T-cell (primary cell): ENCODE data around the gene PIK3R1. TPM values are rescaled to one million over a fixed set of nuclear protein-coding genes. Genes with fewer than 3 reads are reported as not detected.
"Not testable (repeated sequence)": the region's sequence is repeated elsewhere in the genome, so short reads cannot be mapped to it uniquely, and the experiment has no call there.

Source experiments
- ATAC-seq, 4 experiments: fragments of 200-7000 bp in 3 of 4; fragments of 150-1000 bp in 1 of 4; cut with Tn5 transposase; replicated peaks in 1 of 4; 1 replicate in 3 of 4; 2 replicates in 1 of 4; pipeline ENCODE4 v1.10.0; 2021; ENCODE audit warnings: moderate library complexity in 3 of 4, mild to moderate bottlenecking in 2 of 4, moderate number of reproducible peaks in 1 of 4
- CTCF ChIA-PET, 2 donors: fragments of 300-600 bp; sonication (Branson Sonifier 250); formaldehyde crosslinking; loops; one replicate each; lab custom pipeline; 2022; ENCODE audit warnings: antibody characterized with exemption in 2 of 2; lab: Charles Lee
- POLR2A ChIA-PET, 2 donors: fragments of 300-600 bp; sonication (Branson Sonifier 250); formaldehyde crosslinking; loops; one replicate each; lab custom pipeline; 2022; ENCODE audit warnings: antibody characterized with exemption in 2 of 2; lab: Charles Lee
- DNase-seq, 35 experiments: peaks; one replicate each; pipeline versions ENCODE4 v3.0.0 to v3.0.0-alpha.2; 2013 to 2023
- H3K27ac ChIP-seq: one replicate; pipeline ENCODE4 v1.5.1; 2013; ENCODE audit warnings: low read length
- H3K27me3 ChIP-seq, 2 experiments: replicated peaks in 1 of 2; 1 replicate in 1 of 2; 2 replicates in 1 of 2; pipeline versions ENCODE4 v1.6.1 to v1.7.0; 2013; ENCODE audit warnings: low read length in 1 of 2, mixed read lengths in 1 of 2; ENCODE audit not compliant: control insufficient read depth in 2 of 2, insufficient read depth in 2 of 2; ENCODE audit errors: extremely low read depth in 1 of 2
- H3K36me3 ChIP-seq, 2 donors: 1 replicate in 1 of 2; 2 replicates in 1 of 2; pipeline versions ENCODE4 v1.6.1 to v1.7.0; 2013; ENCODE audit warnings: low read length in 1 of 2; ENCODE audit not compliant: control insufficient read depth in 2 of 2, insufficient read depth in 1 of 2; ENCODE audit errors: extremely low read depth in 1 of 2
- H3K4me1 ChIP-seq, 2 experiments: 1 replicate in 1 of 2; 2 replicates in 1 of 2; pipeline versions ENCODE4 v1.6.1 to v1.7.0; 2013; ENCODE audit warnings: low read length in 2 of 2, mixed read lengths in 1 of 2; ENCODE audit not compliant: insufficient read depth in 2 of 2, control insufficient read depth in 1 of 2; ENCODE audit errors: extremely low read depth in 1 of 2
- H3K4me3 ChIP-seq, 2 donors: 1 replicate in 1 of 2; 2 replicates in 1 of 2; pipeline versions ENCODE4 v1.5.1 to v1.7.0; 2013; ENCODE audit warnings: mild to moderate bottlenecking in 2 of 2, low read length in 1 of 2, moderate library complexity in 1 of 2; ENCODE audit not compliant: control insufficient read depth in 1 of 2; ENCODE audit errors: extremely low read depth in 1 of 2
- H3K9me3 ChIP-seq: 2 replicates; pipeline ENCODE4 v1.7.0; 2013
- H3K27ac Mint-ChIP-seq, 2 donors: one replicate each; pipeline ENCODE4 v1.8.0; 2020 to 2021; ENCODE audit warnings: mild to moderate bottlenecking in 2 of 2, mixed read lengths in 2 of 2
- H3K27me3 Mint-ChIP-seq, 2 donors: one replicate each; pipeline ENCODE4 v1.8.0; 2021 to 2022; ENCODE audit warnings: mixed read lengths in 2 of 2
- H3K36me3 Mint-ChIP-seq: one replicate; pipeline ENCODE4 v1.8.0; 2021; ENCODE audit warnings: mixed read lengths
- H3K4me1 Mint-ChIP-seq, 3 donors: one replicate each; pipeline ENCODE4 v1.8.0; 2020 to 2022; ENCODE audit warnings: mixed read lengths in 3 of 3, mild to moderate bottlenecking in 1 of 3
- H3K4me3 Mint-ChIP-seq, 3 donors: one replicate each; pipeline ENCODE4 v1.8.0; 2020 to 2022; ENCODE audit warnings: mild to moderate bottlenecking in 3 of 3, mixed read lengths in 3 of 3, moderate library complexity in 3 of 3
- H3K9me3 Mint-ChIP-seq, 3 donors: one replicate each; pipeline ENCODE4 v1.8.0; 2020 to 2022; ENCODE audit warnings: mixed read lengths in 3 of 3
- WGBS: methylation state at CpG from one replicate; pipeline ENCODE4 v1.1.5; 2013; ENCODE audit warnings: missing lambda C conversion rate; ENCODE audit not compliant: insufficient coverage; 5-methylcytosine and 5-hydroxymethylcytosine counted together
- total RNA-seq, 35 experiments: library from RNA in 6 of 35; stranded (reverse) in 6 of 35; fragments of 120-200 nt in 1 of 35; gene quantifications; one replicate each; pipeline versions ENCODE4 v1.2.1 to v1.2.4 and lab custom pipeline; 2013 to 2026

PIK3R1 gene
- total RNA-seq, 5 donors from 2014 or later (not counting 1 experiment from before 2014, with no cell fraction given): 83.7 to 370 (median 105) TPM

DNA sequence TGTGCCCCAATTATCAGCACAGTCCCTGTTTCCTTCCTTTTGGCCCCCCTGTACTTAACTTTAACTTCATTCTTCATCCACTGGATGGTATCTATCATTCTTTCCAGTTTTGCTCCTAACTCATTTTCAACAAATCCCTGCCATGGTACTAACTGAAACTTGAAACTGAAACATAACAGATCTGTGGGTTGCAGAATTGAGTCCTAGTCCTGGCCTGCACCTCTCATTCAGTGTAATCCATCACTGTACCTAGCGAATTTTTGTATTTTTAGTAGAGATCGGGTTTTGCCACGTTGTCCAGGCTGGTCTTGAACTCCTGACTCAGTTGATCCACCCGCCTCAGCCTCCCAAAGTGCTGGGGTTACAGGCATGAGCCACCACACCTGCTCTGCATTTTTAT lies 15.3 kb upstream of the PIK3R1 start:
- peaks cover 5 to 14% of the 10 kb centered on the region in 2 donors for H3K27me3 Mint-ChIP-seq
- ATAC-seq (no peak), DNase-seq (no peak)
- 100% methylated on average over 1 of the region's 4 CpGs for WGBS
- ChIA-PET CTCF (no interaction called here), POLR2A (no interaction called here)
- Histone ChIP-seq H3K4me3 (no peak overlapping the region), H3K27ac (no peak overlapping the region), H3K36me3 (no peaks in the 10 kb centered on the region), H3K27me3 (no peaks in the 10 kb centered on the region), H3K9me3 (no peaks in the 10 kb centered on the region), H3K4me1 (no peaks in the 10 kb centered on the region)
- no peaks in the 10 kb centered on the region for H3K36me3 Mint-ChIP-seq
- H3K27ac Mint-ChIP-seq: no peak overlapping the region
- H3K9me3 Mint-ChIP-seq: no peaks in the 10 kb centered on the region
- no peaks in the 10 kb centered on the region for H3K4me1 Mint-ChIP-seq
- no peak overlapping the region for H3K4me3 Mint-ChIP-seq

DNA sequence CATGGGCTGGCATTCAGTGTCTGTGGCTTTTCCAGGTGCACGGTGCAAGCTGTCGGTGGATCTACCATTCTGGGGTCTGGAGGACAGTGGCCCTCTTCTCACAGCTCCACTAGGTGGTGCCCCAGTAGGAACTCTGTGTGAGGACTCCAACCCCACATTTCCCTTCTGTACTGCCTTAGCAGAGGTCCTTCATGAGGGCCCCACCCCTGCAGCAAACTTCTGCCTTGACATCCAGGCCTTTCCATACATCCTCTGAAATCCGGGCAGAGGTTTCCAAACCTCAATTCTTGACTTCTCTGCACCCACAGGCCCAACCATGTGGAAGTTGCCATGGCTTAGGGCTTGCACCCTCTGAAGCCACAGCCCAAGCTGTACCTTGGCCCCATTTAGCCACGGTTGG lies 4.9 kb upstream of the PIK3R1 start:
- DNase-seq, H3K27me3 Mint-ChIP-seq, H3K27ac Mint-ChIP-seq, CTCF ChIA-PET, H3K9me3 Mint-ChIP-seq, POLR2A ChIA-PET, H3K27ac ChIP-seq, H3K4me1 ChIP-seq, H3K36me3 ChIP-seq, H3K9me3 ChIP-seq, H3K4me3 Mint-ChIP-seq, H3K4me1 Mint-ChIP-seq, H3K36me3 Mint-ChIP-seq, H3K27me3 ChIP-seq, ATAC-seq, H3K4me3 ChIP-seq: not testable (repeated sequence)
- WGBS: 96% methylated on average over 4 of the region's 4 CpGs

DNA sequence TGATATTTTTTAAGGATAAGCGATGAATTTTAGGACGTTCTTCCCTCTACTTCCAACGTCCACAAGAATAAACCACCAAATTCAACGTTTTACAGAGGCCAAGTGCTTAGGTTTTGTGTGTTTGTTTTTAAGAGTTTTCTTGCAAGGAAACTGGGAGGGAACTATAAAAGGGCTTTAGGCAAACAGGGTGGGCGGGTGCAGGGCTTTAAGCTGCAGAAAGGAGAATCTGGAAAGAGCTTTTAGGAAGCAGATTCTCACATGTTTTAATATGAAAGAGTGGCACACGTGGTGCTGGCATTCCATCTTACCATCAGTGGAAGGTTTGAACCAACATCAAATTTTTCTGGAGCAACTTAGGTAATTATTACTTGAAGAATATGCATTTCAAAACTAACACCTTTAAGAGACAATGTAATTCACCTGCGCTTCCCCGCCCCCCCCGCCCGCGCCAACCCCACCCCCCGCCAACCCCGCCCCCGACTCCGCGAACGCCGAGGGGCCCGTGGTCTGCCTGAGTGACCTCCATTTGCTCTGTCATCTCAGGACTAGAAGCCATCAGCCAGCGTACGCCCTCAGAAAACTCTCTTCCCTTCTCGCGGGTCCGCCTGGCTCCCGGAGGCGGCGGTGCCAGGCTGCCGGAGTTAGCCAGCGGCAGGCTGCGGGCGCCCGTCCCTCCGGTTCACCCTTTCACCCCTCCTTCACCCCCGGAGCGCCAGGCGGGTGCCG lies 911 bp upstream of the PIK3R1 start:
- H3K4me3 Mint-ChIP-seq: peak overlapping the region; percentile 85 to 93 (median 90)
- POLR2A ChIA-PET: interaction anchor here (0.5 to 2.8 kb wide), 9 partner anchors 15 to 172 kb away, joined by 3 to 25 read pairs (median 7); no protein-coding TSS in a partner anchor
- Histone ChIP-seq H3K4me1 (peaks cover 13 to 24% of the 10 kb centered on the region in 2 experiments), H3K4me3 (peak overlapping the region; percentile 76 to 90), H3K27ac (peak overlapping the region; percentile 91), H3K9me3 (no peaks in the 10 kb centered on the region), H3K27me3 (no peaks in the 10 kb centered on the region), H3K36me3 (no peaks in the 10 kb centered on the region)
- H3K9me3 Mint-ChIP-seq: peaks cover 4 to 7% (median 5%) of the 10 kb centered on the region in 3 donors
- H3K36me3 Mint-ChIP-seq: peaks cover 10% of the 10 kb centered on the region
- CTCF ChIA-PET: interaction anchor here (0.6 to 4.6 kb wide), 20 partner anchors 10 to 1057 kb away, joined by 3 to 23 read pairs (median 5); no protein-coding TSS in a partner anchor
- under 1% methylated on average over 21 of the region's 37 CpGs for WGBS
- peak in 3 of 4 experiments; percentile 28 to 36 (median 29) for ATAC-seq
- no peaks in the 10 kb centered on the region for H3K27me3 Mint-ChIP-seq
- H3K4me1 Mint-ChIP-seq: peaks cover 37 to 39% (median 38%) of the 10 kb centered on the region in 3 donors
- DNase-seq: no peak
- peak overlapping the region; percentile 93 to 97 for H3K27ac Mint-ChIP-seq

DNA sequence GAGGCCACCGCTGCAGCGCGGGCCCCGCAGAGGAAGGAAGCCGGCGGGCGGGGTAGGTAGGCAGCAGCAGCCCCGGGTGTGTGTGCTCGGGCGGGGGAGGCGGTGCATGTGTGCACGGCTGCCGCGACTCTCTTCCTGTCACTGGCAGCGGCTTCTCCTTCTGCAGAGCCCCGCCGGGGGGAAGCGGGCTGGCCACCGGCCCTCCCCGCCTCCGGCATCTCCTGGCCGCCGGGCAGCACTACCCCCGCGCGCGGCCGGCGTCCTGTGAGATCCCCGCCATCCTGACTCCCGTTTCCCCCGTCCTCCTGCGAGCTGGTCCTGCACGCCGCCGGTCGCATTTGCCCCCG lies 315 bp downstream of the PIK3R1 start:
- under 1% methylated on average over 38 of the region's 38 CpGs for WGBS
- H3K4me3 ChIP-seq: peak overlapping the region; percentile 76 to 90
- H3K4me1 Mint-ChIP-seq: peaks cover 46 to 50% (median 47%) of the 10 kb centered on the region in 3 donors
- H3K27ac Mint-ChIP-seq: peak overlapping the region in 1 of 2 donors; percentile 44
- peak overlapping the region; percentile 61 for H3K27ac ChIP-seq
- peaks cover 18 to 24% of the 10 kb centered on the region in 2 experiments for H3K4me1 ChIP-seq
- no peaks in the 10 kb centered on the region for H3K27me3 Mint-ChIP-seq
- peak in 19 of 35 experiments; percentile 68 to 86 (median 80) for DNase-seq
- ATAC-seq: peak; percentile 69 to 79 (median 76)
- POLR2A ChIA-PET: interaction anchor here (0.5 to 2.8 kb wide), 9 partner anchors 8 to 64 kb away, joined by 3 to 25 read pairs (median 6); no protein-coding TSS in a partner anchor
- peak overlapping the region; percentile 85 to 92 (median 88) for H3K4me3 Mint-ChIP-seq
- no peaks in the 10 kb centered on the region for H3K27me3 ChIP-seq
- peaks cover 4 to 9% (median 6%) of the 10 kb centered on the region in 3 donors for H3K9me3 Mint-ChIP-seq
- CTCF ChIA-PET: interaction anchor here (0.6 to 4.6 kb wide), 12 partner anchors 12 to 970 kb away, joined by 3 to 23 read pairs (median 5); no protein-coding TSS in a partner anchor
- peaks cover 0 to 4% of the 10 kb centered on the region in 2 donors for H3K36me3 ChIP-seq
- H3K9me3 ChIP-seq: no peaks in the 10 kb centered on the region
- H3K36me3 Mint-ChIP-seq: peaks cover 19% of the 10 kb centered on the region

DNA sequence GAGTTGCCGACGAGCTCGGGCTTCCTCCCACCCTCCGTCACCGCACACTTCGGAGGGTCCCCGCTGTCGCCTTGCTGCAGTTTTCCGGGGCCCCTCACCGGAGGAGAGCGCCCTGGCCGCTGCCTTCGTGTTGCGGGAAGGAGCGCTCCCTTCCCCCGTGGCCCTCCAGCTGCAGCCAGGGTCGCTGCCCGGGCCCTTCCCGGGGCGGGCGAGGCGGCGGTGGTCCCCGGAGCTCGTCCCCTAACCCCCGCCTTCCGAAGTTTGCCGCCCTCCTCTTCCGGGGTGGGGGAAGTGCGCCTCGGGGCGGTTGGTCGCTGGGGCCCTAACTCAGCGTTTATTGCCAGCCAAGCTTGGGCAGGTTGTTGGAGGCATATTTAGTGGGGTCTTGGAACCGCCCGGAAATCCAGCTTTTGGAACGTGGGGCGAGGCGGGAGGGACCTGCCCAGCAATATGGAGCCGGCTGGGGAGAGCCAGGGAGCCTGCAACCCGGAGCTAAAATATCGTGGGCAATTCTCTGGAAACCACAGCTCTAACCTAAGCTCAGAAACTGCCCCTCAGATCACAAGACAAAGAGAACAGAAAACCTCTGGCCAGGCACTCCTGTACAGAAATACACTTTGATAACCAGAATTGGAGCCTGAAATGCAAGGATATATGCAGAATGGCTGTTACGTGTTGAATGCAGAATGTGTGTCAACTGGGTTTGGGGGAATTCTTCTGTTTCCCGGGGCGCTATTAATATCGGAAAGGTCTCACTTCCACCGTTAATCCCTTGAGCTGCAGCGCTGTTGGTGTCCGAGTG lies 890 bp downstream of the PIK3R1 start:
- H3K4me1 ChIP-seq: peaks cover 18 to 24% of the 10 kb centered on the region in 2 experiments
- WGBS: under 1% methylated on average over 41 of the region's 49 CpGs
- H3K36me3 ChIP-seq: peaks cover 3 to 4% of the 10 kb centered on the region in 2 donors
- Mint-ChIP-seq H3K27me3 (no peaks in the 10 kb centered on the region), H3K4me1 (peaks cover 48 to 56% (median 50%) of the 10 kb centered on the region in 3 donors), H3K9me3 (peaks cover under 1 to 6% (median under 1%) of the 10 kb centered on the region in 3 donors), H3K4me3 (peak overlapping the region; percentile 85 to 92 (median 88)), H3K36me3 (peaks cover 16% of the 10 kb centered on the region), H3K27ac (peak overlapping the region; percentile 74 to 90)
- ATAC-seq (peak; percentile 9 to 21 (median 16)), DNase-seq (peak in 33 of 35 experiments; percentile 15 to 68 (median 47))
- no peaks in the 10 kb centered on the region for H3K9me3 ChIP-seq
- ChIA-PET POLR2A (interaction anchor here (0.5 to 2.8 kb wide), 7 partner anchors 19 to 63 kb away, joined by 4 to 25 read pairs (median 6); no protein-coding TSS in a partner anchor), CTCF (interaction anchor here (0.6 to 4.6 kb wide), 12 partner anchors 11 to 57 kb away, joined by 3 to 23 read pairs (median 4); no protein-coding TSS in a partner anchor)
- H3K27me3 ChIP-seq: no peaks in the 10 kb centered on the region
- peak overlapping the region; percentile 76 to 90 for H3K4me3 ChIP-seq
- H3K27ac ChIP-seq: peak overlapping the region; percentile 61

DNA sequence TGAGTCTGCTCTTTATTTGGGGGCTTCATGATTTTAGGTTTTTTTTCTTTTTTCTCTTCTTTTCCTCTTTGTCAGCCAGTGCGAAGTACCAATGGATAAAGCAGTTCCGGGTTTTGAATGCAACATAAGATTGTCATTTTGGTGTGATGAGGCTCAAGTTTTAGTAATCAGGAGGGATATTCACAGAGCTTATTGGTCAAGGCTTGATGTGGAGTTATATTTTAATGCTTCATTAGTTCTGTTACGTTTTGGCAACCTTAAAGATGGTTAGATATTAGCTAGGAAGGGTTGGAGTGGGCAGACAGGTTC lies 1.4 kb downstream of the PIK3R1 start:
- CTCF ChIA-PET: interaction anchor here (0.6 to 4.6 kb wide), 6 partner anchors 11 to 55 kb away, joined by 3 to 23 read pairs (median 5); no protein-coding TSS in a partner anchor
- ATAC-seq: no peak
- Histone ChIP-seq H3K4me1 (peaks cover 18 to 24% of the 10 kb centered on the region in 2 experiments), H3K9me3 (no peaks in the 10 kb centered on the region), H3K27me3 (no peaks in the 10 kb centered on the region), H3K27ac (peak overlapping the region; percentile 27), H3K36me3 (peaks cover 3 to 4% of the 10 kb centered on the region in 2 donors), H3K4me3 (peak overlapping the region; percentile 76 to 90)
- peak overlapping the region; percentile 74 to 90 for H3K27ac Mint-ChIP-seq
- DNase-seq: no peak
- peaks cover 53 to 60% (median 55%) of the 10 kb centered on the region in 3 donors for H3K4me1 Mint-ChIP-seq
- peaks cover 0 to 4% (median 0%) of the 10 kb centered on the region in 3 donors for H3K9me3 Mint-ChIP-seq
- peaks cover 15% of the 10 kb centered on the region for H3K36me3 Mint-ChIP-seq
- H3K4me3 Mint-ChIP-seq: peak overlapping the region; percentile 85 to 92 (median 88)
- WGBS: 13% methylated on average over 1 of the region's 3 CpGs
- POLR2A ChIA-PET: interaction anchor here (0.6 to 2.8 kb wide), 3 partner anchors 22 to 25 kb away, joined by 6 to 25 read pairs (median 6); no protein-coding TSS in a partner anchor
- no peaks in the 10 kb centered on the region for H3K27me3 Mint-ChIP-seq
